ENCODE data around the gene ASXL1.
A peak's percentile ranks its signal among the peaks of the same experiment; 100 is the strongest.

Gene ASXL1

GRCh38 chr20:32407131-32407750, 49.1 kb downstream of the ASXL1 start:
- DNase-seq (ENCODE audit: low read depth) = peak; percentile 36

GRCh38 chr20:32411955-32412706, 54.0 kb downstream of the ASXL1 start:
- no peak for DNase-seq (ENCODE audit: low read depth)

- DNase-seq (ENCODE audit: low read depth) = no peak
Observed at GRCh38 chr20:32415494-32415893, 57.4 kb downstream of the ASXL1 start.

- DNase-seq (ENCODE audit: low read depth) = no peak
Observed at GRCh38 chr20:32416206-32416605, 58.1 kb downstream of the ASXL1 start.

GRCh38 chr20:32418376-32418775, 60.2 kb downstream of the ASXL1 start:
- DNase-seq (ENCODE audit: low read depth) = no peak

GRCh38 chr20:32421290-32421689, 63.2 kb downstream of the ASXL1 start:
- no peak for DNase-seq (ENCODE audit: low read depth)

GRCh38 chr20:32427996-32428395, 69.9 kb downstream of the ASXL1 start:
- DNase-seq (ENCODE audit: low read depth) = no peak

- no peak for DNase-seq (ENCODE audit: low read depth)
Observed at GRCh38 chr20:32429343-32429742, 71.2 kb downstream of the ASXL1 start.

- DNase-seq (ENCODE audit: low read depth) = no peak
Observed at GRCh38 chr20:32429745-32430360, 71.7 kb downstream of the ASXL1 start.

GRCh38 chr20:32431457-32431856, 73.3 kb downstream of the ASXL1 start:
- no peak for DNase-seq (ENCODE audit: low read depth)

- no peak for DNase-seq (ENCODE audit: low read depth)
Observed at GRCh38 chr20:32432277-32432676, 74.1 kb downstream of the ASXL1 start.

GRCh38 chr20:32433311-32434021, 75.3 kb downstream of the ASXL1 start:
- no peak for DNase-seq (ENCODE audit: low read depth)

- DNase-seq (ENCODE audit: low read depth) = no peak
Observed at GRCh38 chr20:32434434-32434833, 76.3 kb downstream of the ASXL1 start.

GRCh38 chr20:32435449-32436107, 77.4 kb downstream of the ASXL1 start:
- no peak for DNase-seq (ENCODE audit: low read depth)

- DNase-seq (ENCODE audit: low read depth) = no peak
Observed at GRCh38 chr20:32436142-32436861, 78.2 kb downstream of the ASXL1 start.

- DNase-seq (ENCODE audit: low read depth) = no peak
Observed at GRCh38 chr20:32436968-32437367, 78.8 kb downstream of the ASXL1 start.

- no peak for DNase-seq (ENCODE audit: low read depth)
Observed at GRCh38 chr20:32437391-32438074, 79.4 kb downstream of the ASXL1 start.

GRCh38 chr20:32438331-32438858, 80.3 kb downstream of the ASXL1 start:
- DNase-seq (ENCODE audit: low read depth) = no peak

GRCh38 chr20:32439132-32439829, 81.2 kb downstream of the ASXL1 start:
- no peak for DNase-seq (ENCODE audit: low read depth)

Data from stimulated activated CD8-positive, alpha-beta memory T cell treated with anti-CD3 and anti-CD28 coated beads, Interleukin-12 subunit alpha, Interleukin-12 subunit beta, amount 100 ng/mL, for 4 hours (primary cell).